ENCODE measurements around the gene ARHGEF19. TPM values are rescaled to one million over a fixed set of nuclear protein-coding genes. Genes with fewer than 3 reads are reported as not detected.
A peak's percentile ranks its signal among the peaks of the same experiment; 100 is the strongest.

The ARHGEF19 gene
- total and polyA plus RNA-seq, 2 of the 13 experiments (the other 11 are each of a cell fraction or from before 2014, with no cell fraction given): 1.7 to 1.8 TPM

DNA sequence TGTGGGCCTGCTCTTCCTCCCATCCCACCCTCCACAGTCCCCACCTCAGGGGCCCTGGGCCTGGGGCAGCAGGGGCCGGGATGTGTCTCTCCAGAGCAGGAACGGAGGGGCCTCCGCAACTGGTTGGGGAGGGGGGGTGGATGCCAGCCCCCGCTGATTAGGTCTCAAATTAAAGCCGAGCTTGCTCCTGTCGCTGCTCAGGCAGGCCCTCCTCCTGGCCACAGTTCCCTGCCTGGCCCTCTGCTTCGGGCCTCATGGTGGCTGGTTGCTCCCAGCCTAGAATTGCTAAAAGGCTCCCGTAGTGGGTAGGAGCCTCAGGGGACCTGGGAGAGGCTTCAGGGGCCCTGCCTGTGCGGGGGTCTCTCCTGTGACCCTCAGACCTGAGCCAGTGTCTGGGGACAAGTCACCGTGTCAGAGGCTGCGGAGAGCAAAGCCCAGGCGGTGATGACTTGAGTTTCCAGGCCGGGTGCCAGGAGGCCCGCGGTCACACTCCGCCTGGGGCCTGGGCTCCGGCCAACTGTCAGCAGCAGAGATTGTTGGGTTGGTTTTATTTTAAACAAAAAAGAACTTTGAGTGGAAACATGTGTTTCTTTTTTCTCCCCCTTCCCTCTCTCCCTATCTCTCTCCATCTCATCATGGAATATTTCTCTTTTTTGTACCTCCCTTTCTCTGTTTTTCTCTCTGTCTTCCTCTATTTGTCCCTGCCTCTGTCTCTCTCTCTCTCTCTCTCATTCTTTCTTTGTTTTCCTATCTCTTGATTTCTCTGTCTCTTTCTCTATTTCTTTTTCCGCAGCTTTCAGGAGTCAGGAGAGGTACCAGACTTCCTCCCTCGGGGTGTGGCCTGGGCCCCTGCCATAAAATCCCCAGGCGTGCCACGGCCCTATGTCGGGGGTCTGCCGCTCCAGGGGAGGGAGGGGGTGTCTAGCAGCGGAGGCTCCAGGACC lies 36.6 kb downstream of the ARHGEF19 start (continued):
- TF ChIP-seq TSC22D2 (CRISPR knock-in tag; IDR thresholded peaks at IDR 0.05; ENCODE audit: borderline replicate concordance) (no peak), MTF2 (CRISPR knock-in tag; IDR thresholded peaks at IDR 0.05; ENCODE audit: borderline replicate concordance) (no peak), ZBTB43 (CRISPR knock-in tag; conservative IDR thresholded peaks at IDR 0.05) (0 out of 2 replicates have a peak, but pooled peaks have one; percentile 49), ZNF607 (CRISPR knock-in tag; IDR thresholded peaks at IDR 0.05; ENCODE audit: borderline replicate concordance) (no peak), ZFP41 (CRISPR knock-in tag; IDR thresholded peaks at IDR 0.05; ENCODE audit: borderline replicate concordance) (no peak), ZNF180 (CRISPR knock-in tag; IDR thresholded peaks at IDR 0.05; ENCODE audit: borderline replicate concordance, low read depth) (no peak), ZSCAN29 (CRISPR knock-in tag; conservative IDR thresholded peaks at IDR 0.05) (no peak), ZNF501 (CRISPR knock-in tag; IDR thresholded peaks at IDR 0.05) (0 out of 2 replicates have a peak, but pooled peaks have one; percentile 39), ZNF383 (CRISPR knock-in tag; IDR thresholded peaks at IDR 0.05; ENCODE audit: borderline replicate concordance) (no peak), RFXANK (CRISPR knock-in tag; IDR thresholded peaks at IDR 0.05) (no peak), DDIT3 (CRISPR knock-in tag; IDR thresholded peaks at IDR 0.05) (no peak), ZC3H4 (CRISPR knock-in tag; IDR thresholded peaks at IDR 0.05; ENCODE audit: borderline replicate concordance) (no peak), CAMTA2 (CRISPR knock-in tag; IDR thresholded peaks at IDR 0.05; ENCODE audit: borderline replicate concordance) (no peak), ZNF580 (CRISPR knock-in tag; IDR thresholded peaks at IDR 0.05; ENCODE audit: borderline replicate concordance, low read depth) (peak; percentile 17; the same call in 1 of the 2 replicates), TGIF2 (CRISPR knock-in tag; IDR thresholded peaks at IDR 0.05) (no peak), ZNF446 (CRISPR knock-in tag; IDR thresholded peaks at IDR 0.05) (no peak)
- TF ChIP-seq, protein P1, sequence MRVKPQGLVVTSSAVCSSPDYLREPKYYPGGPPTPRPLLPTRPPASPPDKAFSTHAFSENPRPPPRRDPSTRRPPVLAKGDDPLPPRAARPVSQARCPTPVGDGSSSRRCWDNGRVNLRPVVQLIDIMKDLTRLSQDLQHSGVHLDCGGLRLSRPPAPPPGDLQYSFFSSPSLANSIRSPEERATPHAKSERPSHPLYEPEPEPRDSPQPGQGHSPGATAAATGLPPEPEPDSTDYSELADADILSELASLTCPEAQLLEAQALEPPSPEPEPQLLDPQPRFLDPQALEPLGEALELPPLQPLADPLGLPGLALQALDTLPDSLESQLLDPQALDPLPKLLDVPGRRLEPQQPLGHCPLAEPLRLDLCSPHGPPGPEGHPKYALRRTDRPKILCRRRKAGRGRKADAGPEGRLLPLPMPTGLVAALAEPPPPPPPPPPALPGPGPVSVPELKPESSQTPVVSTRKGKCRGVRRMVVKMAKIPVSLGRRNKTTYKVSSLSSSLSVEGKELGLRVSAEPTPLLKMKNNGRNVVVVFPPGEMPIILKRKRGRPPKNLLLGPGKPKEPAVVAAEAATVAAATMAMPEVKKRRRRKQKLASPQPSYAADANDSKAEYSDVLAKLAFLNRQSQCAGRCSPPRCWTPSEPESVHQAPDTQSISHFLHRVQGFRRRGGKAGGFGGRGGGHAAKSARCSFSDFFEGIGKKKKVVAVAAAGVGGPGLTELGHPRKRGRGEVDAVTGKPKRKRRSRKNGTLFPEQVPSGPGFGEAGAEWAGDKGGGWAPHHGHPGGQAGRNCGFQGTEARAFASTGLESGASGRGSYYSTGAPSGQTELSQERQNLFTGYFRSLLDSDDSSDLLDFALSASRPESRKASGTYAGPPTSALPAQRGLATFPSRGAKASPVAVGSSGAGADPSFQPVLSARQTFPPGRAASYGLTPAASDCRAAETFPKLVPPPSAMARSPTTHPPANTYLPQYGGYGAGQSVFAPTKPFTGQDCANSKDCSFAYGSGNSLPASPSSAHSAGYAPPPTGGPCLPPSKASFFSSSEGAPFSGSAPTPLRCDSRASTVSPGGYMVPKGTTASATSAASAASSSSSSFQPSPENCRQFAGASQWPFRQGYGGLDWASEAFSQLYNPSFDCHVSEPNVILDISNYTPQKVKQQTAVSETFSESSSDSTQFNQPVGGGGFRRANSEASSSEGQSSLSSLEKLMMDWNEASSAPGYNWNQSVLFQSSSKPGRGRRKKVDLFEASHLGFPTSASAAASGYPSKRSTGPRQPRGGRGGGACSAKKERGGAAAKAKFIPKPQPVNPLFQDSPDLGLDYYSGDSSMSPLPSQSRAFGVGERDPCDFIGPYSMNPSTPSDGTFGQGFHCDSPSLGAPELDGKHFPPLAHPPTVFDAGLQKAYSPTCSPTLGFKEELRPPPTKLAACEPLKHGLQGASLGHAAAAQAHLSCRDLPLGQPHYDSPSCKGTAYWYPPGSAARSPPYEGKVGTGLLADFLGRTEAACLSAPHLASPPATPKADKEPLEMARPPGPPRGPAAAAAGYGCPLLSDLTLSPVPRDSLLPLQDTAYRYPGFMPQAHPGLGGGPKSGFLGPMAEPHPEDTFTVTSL (CRISPR knock-in tag; IDR thresholded peaks at IDR 0.05; ENCODE audit: borderline replicate concordance): no peak
- TF ChIP-seq, protein P2, sequence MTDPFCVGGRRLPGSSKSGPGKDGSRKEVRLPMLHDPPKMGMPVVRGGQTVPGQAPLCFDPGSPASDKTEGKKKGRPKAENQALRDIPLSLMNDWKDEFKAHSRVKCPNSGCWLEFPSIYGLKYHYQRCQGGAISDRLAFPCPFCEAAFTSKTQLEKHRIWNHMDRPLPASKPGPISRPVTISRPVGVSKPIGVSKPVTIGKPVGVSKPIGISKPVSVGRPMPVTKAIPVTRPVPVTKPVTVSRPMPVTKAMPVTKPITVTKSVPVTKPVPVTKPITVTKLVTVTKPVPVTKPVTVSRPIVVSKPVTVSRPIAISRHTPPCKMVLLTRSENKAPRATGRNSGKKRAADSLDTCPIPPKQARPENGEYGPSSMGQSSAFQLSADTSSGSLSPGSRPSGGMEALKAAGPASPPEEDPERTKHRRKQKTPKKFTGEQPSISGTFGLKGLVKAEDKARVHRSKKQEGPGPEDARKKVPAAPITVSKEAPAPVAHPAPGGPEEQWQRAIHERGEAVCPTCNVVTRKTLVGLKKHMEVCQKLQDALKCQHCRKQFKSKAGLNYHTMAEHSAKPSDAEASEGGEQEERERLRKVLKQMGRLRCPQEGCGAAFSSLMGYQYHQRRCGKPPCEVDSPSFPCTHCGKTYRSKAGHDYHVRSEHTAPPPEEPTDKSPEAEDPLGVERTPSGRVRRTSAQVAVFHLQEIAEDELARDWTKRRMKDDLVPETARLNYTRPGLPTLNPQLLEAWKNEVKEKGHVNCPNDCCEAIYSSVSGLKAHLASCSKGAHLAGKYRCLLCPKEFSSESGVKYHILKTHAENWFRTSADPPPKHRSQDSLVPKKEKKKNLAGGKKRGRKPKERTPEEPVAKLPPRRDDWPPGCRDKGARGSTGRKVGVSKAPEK (CRISPR knock-in tag; IDR thresholded peaks at IDR 0.05; ENCODE audit: borderline replicate concordance): no peak

Measured in HepG2 (cell line).